Stimulated activated CD4-positive, alpha-beta T cell treated with anti-CD3 and anti-CD28 coated beads, TNF-alpha, amount 100 ng/mL, for 24 hours (primary cell): Measurements from ENCODE around the gene CCDC40.
"Not testable (repeated sequence)": the region's sequence is repeated elsewhere in the genome, so short reads cannot be mapped to it uniquely, and the experiment has no call there.

ENCODE experiments used
- DNase-seq, 3 experiments: peaks; one replicate each; pipeline ENCODE4 v3.0.0-alpha.2; 2020; ENCODE audit warnings: low read depth in 3 of 3

Gene CCDC40

DNA sequence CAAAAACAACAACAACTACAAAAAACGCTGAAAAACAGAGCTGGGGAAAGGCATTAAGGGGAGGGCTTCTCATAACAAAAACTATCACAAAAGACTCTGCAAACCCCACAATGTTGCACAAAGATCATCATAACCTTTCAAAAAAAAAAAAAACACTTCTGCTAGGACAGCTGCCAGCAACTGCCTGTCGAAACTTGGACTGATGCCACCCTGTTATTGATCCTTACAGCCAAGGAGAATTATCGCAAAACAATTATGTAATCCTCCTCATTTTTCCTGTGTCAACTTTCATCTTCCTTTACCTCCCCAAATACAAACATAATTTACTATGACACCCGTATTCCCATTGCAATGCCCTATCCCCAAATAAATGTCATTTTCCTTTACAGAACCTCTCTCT, 9.3 kb downstream of the CCDC40 start:
- DNase-seq = no peak

DNA sequence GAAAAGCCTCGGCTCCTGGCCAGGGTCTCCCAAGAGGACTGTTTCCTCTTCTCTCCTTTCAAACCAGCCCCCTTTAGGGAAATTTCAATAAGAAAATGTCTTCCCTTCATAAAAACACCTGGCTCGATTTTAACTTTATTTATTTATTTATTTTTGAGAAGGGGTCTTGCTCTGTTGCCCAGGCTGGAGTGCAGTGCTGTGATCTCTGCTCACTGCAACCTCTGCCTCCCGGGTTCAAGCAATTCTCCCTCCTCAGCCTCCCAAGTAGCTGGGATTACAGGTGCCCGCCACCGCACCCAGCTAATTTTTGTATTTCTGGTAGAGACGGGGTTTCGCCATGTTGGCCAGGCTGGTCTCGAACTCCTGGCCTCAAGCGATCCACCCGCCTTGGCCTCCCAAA, 10.3 kb downstream of the CCDC40 start:
- DNase-seq = not testable (repeated sequence)

DNA sequence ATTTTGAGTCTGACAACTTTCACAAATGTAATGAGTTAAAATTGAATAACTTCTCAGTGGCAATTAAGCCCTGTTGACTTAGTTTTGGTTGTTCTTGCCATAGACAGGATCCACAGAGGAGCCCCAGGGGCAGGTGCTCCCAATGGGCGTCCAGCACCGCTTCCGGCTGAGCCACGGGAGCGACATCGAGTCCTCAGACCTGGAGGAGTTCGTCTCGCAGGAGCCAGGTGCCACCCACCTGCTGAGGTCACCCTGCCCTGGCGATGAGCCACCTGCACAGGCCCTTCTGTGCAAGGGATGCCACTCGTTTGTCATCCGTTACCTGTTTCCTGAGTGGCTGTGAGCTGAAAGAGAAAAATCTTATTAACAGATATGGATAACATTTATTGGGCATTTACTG, 10.7 kb downstream of the CCDC40 start:
- no peak for DNase-seq

DNA sequence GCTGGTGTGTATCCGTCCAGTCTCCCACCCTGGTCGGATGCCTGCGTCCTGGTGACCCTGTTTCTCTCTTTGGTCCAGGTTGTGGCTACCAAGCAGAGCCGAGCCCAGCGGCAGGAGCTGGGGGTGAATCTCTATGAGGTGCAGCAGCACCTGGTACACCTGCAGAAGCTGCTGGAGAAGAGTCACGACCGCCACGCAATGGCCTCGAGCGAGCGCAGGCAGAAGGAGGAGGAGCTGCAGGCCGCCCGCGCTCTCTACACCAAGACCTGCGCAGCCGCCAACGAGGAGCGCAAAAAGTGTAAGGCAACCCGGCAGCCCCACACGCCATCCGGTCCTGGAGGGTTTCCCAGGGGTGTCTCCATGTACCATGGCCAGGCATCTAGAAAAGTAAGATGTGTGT, 13.5 kb downstream of the CCDC40 start:
- DNase-seq = no peak

DNA sequence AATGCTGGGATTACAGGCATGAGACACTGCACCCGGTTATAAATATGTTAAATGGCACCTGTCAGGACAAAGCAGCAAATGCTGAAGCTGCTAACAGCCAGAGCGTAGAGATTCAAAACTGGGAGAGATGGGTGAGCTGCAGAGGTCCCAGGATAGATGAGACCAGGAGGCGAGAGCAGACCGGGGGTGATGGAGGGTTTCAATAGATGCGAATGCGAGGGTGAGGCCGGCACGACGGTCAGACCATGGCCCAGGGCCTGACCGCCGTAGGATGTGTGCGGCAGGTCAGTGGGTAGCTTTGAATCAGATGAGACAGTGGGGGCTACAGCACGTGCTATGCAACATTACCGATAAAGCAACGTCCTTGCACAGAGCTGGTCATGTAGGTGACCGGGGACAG, 14.3 kb downstream of the CCDC40 start:
- DNase-seq = no peak

DNA sequence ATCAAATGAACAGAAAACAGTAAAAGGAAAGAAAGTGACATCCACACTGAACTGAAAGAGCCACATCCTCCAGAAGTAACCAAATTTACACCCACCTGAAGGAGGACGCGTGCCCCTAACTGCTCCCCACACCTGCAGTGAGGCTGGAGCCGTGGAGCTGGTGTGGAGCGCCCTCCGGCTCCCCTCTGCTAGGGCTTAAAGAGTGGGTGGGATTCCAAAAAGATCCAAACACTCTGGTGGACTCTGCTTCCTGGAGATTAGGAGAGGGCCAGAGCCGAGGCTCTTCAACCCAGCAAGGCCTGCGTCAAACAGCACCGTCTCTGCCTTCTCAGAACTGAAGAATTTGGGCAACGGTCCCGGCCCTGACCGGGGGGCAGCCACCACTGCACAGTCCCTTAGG, 15.2 kb downstream of the CCDC40 start:
- DNase-seq = no peak

DNA sequence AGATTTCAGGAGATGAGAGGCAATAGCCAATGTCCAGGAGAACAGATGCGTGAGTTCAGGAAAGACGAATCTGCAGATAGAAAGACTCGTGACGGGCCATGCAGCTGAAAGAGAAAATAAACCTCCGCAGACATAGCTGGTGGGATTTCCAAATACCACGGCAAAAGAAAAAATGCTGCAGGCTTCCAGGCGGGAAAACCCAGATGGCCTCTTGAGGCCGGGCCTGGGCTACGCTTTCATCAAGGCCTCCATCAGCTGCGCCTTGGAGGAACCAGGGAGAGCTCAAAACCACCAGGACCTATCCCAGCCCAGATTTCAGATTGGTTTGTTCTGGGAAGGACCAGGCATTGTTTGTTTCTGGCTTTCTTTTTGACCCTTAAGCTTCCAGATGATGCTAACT, 16.7 kb downstream of the CCDC40 start:
- DNase-seq = no peak

DNA sequence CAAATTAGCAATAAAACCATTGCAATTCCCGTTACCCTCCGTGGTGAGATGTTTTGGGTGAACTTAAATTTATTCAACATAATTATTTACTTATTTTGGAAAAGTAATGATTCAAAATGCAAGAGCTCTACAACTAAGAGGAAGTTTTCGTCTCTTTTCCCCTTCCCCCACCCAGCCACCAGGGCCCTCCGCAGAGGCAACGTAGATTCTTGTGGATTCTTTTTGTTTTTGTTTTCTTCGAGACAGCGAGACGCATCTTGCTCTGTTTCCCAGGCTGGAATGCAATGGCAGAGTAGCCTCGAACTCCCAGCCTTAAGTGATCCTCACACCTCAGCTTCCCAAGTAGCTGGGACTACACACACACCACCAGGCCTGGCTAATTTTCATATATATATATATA, 19.2 kb downstream of the CCDC40 start:
- DNase-seq = no peak

DNA sequence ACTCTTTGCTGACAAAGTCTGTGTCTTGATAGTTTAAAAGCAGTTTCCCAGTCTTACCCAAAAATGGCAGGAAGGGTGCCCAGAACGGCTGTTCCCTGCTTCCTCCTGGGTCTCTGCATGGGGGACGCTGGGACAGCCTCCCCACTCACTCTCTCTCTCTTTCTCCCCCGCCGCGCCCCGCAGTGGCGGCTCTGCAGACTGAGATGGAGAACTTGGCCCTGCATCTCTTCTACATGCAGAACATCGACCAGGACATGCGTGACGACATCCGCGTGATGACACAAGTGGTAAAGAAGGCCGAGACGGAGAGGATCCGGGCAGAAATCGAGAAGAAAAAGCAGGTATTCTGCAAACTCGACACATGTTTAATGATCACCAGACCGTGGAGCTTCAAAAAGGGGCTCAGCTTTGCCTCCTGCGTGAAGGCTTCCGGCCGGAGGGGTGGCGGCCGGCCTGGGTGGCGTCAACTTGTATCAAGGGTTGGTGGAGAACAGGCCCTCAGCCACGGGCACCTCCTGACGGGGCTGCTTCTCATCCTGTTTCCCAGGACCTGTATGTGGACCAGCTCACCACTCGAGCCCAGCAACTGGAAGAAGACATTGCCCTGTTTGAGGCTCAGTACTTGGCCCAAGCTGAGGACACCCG, 22.0 kb downstream of the CCDC40 start:
- no peak for DNase-seq

DNA sequence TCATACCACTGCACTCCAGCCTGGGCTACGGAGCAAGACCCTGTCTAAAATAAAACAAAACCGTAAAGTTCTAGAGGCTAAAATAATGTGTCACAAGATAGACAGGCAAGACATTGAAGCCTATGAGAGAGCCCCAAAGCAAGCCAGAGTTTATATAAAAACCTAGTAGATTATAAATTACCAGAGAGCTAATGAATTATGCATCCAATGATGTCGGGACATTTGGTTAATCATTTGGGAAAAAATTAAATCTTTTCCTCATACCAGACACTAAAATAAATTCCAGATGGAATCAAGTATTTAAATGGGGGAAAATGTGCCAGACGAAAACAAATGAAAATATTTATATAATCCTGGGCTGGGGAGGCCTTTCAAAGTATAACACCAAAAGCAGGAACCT, 24.2 kb downstream of the CCDC40 start:
- no peak for DNase-seq

DNA sequence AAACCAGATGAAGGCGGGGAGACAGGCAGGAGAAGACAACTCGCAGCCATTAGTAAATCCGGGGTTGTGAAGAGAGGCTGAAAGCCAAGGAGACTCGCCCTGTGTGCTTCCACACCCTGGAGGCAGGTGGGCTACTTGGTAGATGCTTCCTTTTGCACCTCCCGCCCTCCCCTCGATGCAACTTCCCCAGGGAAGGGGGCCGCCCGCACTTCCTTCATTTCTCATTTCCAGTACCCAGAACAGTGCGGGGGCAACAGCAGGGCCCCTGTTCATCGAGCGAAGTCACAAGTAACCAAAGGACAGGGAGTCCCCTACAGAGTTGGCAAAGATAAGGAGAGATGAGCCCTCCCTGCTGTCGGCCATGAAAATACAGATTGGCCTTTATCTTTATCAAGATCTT, 25.0 kb downstream of the CCDC40 start:
- no peak for DNase-seq

DNA sequence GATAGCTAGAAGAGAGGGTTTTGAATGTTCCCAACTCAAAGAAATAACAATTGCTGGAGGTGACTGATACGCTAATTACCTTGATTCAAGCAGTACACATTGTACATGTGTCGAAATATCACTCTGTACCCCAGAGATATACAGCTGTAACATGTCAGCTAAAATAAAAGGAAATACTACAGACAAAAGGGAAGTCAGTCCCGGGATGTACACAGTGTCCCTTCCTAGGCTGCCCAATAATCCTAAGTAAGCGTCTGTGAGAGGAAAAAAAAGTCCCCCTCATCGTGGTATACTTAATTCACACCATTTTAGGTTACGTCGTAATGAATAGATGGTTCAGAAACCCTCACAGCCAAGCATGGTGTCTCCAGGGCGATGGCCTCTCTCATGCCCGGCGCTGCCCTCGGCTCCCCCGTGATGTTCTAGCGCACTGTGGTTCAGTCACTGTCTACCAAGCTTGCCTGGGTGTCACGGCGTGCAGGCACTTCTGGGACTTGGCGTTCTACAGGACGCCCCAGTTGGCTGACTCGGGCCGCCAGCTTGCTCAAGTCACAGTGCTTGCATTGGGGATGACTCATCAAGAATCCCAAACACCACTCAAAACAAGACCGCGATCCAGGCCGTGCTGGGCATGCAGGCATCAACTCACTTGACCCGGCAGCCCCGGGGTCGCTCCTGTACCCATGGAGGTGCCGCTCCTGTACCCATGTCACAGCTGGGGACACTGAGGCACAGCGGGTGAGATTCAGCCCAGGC, 27.6 kb downstream of the CCDC40 start:
- DNase-seq = no peak

DNA sequence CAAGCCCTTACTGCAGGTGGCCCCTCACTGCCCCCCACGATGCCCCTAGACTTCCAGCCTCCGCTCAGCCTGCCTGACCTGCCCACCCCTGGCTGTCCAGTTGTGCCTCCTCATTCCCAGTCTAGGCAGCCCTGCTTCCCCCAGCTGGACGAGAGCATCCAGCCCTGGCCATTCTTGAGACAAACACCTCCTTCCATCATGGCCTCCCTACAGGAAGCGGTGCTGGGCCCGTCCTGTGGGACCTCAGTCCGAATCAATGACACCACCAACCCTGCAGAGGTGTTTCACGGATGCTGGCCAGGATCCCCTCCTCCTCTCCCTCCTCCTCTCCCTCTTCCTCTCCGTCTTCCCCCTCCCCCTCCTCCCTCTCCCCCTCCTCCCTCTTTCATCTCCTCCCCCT, 28.3 kb downstream of the CCDC40 start:
- no peak for DNase-seq

DNA sequence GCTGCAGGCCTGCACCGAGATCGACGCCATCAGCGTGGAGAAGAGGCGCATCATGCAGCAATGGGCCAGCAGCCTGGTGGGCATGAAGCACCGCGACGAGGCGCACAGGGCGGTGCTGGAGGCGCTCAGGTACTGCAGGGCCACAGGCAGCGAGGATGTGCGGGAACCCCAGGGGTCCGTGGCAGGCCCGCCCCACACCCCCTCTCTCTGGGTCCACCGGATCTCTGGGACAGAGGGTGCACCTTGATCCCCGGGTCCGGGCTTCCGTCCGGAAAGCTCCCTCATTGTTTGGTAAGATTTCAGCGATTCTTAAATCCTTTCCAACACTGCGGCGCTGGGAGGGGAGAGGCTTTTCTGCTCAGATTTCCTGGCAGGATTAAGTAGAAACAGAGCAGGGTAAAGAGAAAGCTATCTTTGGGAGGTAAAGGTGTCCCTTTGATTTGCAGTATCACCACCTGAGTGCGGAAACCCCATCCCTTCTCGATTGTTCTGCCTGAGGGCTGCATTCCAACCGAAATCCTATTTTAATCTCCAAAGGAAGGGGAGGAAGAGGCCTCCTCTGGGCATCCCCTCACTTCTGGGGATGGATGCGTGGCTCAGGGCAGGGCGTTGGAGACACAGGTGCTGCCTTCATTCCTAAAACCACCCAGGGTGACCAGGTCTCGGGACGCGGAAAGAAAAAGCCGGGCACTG, 29.2 kb downstream of the CCDC40 start:
- no peak for DNase-seq

DNA sequence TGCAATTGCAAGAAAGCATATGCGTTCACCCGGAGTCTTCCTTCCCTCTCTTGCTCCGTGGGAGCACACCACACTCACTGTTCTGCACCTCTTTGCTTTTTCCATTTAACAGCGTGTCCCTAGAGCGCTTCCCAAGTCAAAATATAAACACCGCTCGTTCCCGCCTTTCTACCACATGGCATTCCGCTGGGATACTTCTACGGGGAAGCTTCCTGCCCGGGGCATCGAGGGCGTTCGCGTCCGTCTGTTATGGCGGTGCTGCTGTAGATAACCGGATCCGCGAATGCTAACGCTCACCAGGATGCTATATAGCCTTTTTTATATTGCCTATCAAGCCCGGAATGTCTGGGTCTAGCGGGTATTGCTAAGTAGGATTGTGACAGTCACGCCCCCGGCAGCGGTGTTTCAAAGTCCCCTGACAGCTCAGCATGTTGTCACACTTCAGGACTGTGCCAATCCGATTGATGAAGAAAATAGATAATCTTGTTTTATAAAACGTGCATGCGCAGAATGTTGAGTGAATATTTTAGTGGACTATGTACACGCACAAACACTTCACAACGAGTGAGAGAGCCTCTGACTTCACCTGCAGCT, 31.0 kb downstream of the CCDC40 start:
- no peak for DNase-seq

DNA sequence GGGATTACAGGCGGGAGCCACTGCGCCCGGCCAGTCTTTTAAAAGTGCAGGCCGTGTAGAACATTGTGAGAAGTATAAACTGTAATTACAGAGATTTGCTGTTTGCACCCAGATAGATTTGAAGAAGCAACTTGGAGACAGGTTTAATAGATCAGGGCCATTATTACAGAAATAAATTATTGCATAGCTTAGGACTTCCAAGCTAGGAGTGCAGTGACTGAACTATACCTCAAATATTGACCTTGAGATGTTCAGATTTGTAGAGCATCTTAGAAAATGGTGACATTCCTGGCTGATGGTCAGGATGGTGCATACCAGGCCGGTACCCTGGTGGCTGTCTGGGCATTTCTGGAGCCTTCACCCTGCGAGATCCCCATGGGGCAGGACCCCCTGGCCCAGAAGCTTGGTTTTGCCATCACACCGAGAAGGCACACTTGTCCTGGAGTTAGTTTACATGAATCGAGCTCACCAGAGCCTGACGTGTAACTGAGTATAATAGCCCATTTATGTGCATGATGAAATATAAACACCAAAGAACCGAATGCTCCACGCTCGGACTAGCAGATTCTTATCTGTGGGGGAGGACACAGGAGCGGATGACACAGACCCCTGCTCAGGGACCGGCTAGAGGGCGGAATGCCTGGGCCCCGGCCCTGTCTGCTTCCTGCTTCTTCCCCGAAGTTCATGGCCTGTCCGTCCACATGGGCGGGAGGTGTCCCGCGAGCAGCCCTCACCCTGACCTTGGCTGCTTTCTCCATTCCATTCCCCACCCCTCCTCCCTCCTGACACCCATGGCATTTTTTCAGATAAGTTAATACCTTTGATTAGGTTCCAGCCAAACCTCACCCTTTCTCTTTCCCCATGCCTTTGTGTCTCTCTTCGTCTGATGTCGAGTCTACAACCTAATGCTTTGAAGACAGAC, 32.1 kb downstream of the CCDC40 start:
- no peak for DNase-seq

DNA sequence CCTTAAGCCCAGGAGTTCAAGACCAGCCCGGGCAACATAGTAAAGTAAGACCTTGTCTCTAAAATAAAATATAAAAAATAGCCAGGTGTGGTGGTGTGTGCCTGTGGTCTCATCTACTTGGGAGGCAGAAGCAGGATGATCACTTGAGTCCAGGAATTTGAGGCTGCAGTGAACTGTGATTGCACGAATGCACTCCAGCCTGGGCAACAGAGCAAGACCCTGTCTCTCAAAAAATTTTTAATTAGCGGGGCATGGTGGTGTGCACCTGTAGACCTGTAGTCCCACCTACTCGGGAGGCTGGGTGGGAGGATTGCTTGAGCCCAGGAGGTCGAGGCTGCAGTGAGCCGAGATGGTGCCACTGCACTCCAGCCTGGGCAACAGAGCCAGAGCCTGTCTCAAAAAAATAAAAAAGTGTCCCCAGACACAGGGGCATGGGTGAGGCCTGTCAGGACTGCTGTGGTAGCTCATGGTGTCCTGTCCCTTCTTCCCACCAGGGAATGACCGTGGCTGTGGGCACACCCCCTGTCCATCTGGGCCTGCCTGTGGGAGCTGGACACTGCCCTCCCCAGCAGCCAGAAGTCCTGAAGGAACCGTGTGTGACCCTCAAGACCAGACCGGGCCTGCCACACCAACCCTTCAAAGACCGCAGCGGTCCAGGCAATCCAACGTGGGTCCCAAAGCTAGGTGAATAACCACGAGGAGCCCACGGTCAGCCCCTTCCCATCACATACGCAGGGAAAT, 34.1 kb downstream of the CCDC40 start:
- DNase-seq = no peak

DNA sequence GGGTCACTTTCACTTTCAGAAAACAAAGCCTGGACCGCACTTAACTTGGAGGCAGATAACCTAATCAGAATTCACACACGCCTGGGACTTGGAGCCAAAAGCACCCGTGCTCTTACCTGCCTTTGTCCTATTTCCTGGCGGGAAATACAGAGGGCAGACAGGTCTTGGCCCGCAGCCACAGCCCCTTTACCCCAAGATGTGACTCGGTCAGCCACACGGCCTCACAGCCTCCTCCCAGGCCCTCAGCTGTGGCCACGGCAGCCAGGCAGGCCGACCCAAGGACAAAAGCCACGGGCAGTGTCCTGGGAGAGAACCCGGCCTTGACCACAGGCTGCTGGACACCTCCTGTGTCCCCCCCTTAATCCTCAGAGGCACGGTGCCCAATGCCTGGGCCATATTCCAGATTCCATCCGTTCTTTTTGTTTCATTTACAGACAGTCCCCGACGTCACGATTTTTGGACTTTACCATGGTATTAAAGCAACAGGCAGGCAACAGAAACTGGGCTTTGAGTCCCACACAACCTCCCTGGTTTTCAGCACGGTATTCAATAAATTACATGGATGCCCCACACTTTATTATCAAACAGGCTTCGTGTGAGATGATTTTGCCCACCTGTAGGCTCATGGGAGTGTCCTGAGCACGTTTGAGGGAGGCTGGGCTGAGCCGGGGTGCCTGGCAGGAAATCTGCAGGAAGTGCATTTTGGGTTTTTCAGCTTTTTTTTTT, 34.8 kb downstream of the CCDC40 start:
- no peak for DNase-seq

DNA sequence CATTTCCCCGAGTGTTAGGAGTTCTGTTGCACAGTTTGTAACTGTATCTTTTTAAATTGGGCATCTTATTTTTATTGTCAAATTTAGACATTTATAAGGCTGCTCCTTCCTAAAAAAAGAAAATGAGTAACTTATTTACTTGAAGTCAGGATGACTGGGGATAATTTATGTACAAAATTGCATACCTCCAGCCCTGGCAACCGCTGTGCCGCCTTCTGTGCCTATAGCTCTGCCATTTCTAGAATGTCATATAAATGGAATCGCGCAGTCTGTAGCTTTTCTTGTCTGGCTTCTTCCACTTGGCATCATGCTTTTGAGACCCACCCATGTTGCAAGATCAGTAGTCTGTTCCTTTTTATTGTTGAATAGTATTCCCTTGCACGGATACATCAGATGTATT, 36.0 kb downstream of the CCDC40 start:
- no peak for DNase-seq

DNA sequence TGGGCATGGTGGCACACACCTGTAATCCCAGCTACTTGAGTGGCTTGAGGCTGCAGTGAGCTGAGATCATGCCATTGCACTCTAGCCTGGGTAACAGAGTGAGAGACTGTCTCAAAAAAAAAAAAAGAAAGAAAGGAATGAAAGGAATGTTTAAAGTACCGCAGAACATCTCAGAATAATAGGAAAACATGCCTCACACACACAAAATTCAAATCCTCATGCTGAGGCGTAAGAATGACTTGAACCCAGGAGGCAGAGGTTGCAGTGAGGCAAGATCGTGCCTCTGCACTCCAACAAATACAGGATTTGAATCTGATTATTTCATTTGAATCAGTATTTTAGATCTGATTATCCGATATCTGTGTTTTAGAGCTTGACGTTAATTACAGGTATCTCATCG, 43.6 kb downstream of the CCDC40 start:
- DNase-seq = no peak
